Hypothalamus (tissue), 51 donors: ENCODE results near the gene BTNL3.

Source experiments
- DNase-seq, 51 donors: peaks; one replicate each; lab custom pipeline; 2025; lab: John Stamatoyannopoulos, UW

BTNL3 gene

DNA sequence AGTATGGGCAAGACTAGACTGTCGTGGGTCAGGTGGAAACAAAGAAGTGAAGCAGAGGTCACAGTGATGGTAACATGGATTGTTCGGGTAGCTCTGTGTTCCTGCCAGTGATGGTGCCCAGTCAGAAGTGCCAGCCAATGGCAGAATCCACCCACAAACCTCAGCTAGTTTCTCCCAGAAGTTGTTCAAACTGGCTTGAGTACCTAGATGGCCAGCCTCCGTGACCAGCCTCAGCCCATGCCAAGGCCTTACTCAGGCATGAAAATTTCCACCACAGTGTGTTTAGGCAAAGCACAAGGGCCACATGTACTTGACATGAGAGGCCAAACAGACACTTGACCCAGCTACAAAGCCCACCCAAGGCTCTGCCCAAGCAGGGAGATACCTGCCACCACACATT, 32.0 kb downstream of the BTNL3 start:
- DNase-seq: no peak

DNA sequence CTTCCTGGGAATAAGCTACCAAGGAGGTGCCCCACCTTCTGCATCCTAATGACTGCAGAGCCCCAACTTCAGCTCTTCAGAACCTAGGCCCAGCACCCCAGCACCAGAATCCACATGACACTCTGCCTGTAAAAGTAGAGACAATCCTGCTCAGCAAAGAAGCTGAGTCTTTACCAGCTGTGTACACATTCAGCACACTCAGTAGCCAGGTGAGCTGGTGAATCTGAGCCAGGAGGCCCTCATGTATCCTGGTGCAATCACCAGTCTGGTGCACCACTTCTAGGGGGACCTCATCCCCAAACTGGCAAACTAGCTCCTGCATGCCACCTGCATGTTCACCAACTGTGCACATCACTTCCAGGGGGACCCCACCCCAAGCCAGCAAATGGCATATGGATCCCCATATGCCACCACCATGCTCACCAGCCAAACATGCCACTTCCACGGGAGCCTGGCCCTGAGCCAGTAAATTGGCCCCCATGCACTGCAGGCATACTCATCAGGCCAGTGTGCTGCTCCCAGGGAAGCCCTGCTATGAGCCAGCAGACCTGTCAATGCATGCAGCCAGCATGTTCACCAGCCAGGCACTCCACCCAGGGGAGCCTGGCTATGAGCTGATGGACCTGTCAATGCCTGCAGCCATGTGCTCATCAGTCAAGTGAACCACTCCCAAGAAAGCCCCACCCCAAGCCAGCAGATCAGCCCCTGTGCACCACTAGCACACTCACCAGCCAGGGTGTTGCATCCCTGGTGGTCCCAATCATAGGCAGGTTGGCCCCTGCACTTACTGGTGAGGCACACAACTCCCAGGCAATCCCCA, 35.8 kb downstream of the BTNL3 start:
- no peak for DNase-seq

GRCh38 chr5:181027452-181028031, 38.9 kb downstream of the BTNL3 start:
- no peak for DNase-seq

DNA sequence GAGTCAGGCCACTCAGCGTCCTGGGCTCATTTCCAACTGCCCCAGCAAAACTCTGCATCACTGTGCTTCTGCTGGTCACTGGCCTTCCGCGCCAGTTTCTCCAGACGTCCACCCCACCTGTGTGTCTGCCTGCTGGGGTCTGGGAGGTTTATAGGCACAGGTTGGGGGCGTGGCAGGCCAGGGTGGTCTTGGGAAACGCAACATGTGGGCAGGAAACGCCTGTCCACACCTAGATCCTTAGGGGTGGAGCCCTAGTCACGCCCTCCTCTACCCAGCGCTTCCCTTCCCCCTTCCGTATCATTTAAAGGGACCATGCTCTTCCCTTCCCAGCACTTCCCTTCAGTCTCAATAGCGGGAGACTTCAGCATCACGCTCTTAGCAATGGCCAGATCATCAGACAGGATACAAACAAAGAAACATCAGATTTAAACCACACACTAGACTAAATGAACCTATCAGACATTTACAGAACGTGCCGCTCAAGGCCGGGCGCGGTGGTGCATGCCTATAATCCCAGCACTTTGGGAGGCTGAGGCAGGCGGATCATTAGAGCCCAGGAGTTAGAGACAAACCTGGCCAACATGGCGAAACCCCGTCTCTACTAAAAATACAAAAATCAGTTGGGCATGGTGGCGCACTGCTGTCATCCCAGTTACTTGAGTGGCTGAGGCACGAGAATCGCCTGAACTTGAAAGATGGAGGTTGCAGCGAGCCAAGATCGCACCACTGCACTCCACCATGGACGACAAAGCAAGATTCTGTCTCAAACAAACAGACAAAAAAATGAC, 39.6 kb downstream of the BTNL3 start:
- DNase-seq: no peak

- no peak for DNase-seq
These were observed 43.1 kb downstream of the BTNL3 start for GRCh38 chr5:181031716-181032115.

GRCh38 chr5:181035991-181036815, 47.6 kb downstream of the BTNL3 start:
- no peak for DNase-seq

DNA sequence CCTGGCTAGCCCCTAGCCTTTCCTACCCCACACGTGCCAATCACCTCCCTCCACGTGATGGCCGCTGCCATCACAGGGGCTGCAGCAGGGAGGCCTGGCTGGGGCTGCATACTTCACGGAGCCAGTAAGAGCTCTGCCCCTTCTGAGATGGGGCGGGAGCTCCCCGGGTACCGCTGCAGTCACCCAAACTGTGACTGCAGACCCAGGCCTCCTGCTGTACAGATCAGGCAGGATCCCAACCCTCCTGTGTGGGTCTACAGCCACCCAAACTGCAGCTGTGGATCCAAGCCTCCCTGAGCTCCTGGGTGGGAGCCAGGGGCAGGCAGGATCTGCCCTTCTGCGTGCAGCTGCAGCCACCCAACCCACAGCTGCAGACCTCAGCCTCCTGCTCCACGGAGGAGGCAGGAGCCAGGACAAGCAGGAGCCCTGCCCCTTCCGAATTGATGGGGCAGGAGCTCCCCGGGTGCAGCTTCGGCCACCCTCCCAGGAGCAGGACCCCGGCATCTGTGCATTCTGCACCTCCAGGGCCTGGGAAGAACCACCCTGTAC, 48.2 kb downstream of the BTNL3 start:
- DNase-seq: no peak

GRCh38 chr5:181037365-181037861, 48.8 kb downstream of the BTNL3 start:
- DNase-seq: no peak

DNA sequence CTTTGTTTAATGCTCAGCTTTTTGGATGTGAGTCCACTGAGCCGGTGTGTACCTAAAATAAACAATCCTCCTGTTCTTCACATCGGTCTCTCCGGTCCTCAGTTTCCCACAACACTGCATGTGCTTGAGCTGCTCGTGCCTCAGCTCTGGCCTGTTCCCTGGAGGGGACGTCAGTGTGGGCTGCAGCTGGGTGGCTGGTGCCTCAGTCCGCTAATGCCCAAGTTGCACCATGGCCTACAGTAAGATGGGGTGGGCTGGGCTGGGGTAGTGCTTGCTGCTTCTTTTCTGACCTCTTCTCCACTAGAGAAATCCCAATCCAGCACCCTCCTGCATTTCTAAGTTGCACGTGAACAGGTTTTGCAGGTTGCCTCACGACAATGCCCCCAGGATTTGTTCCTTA, 50.8 kb downstream of the BTNL3 start:
- DNase-seq: no peak

GRCh38 chr5:181039931-181040630, 51.4 kb downstream of the BTNL3 start, which contains the start of gene BTNL9:
TSS of gene BTNL9 (plus strand) at chr5:181040266. CDS start at chr5:181045490, 5,224 bp downstream.
- no peak for DNase-seq

DNA sequence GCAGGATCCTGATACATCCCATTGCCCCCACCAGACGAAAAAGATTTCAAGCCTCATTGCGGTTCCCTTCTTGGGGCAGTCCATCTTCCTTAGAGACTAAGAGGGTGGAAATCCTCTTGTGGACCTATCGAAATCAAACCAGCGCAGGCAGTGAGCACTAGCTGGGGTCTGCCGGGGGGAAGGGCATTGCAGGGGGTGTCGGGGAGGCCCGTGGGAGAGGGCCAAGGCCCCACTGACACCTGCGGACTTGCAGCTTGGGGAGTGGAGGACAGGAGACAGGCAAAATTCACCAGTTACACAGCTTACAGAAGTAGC, 51.9 kb downstream of the BTNL3 start:
- DNase-seq: no peak

DNA sequence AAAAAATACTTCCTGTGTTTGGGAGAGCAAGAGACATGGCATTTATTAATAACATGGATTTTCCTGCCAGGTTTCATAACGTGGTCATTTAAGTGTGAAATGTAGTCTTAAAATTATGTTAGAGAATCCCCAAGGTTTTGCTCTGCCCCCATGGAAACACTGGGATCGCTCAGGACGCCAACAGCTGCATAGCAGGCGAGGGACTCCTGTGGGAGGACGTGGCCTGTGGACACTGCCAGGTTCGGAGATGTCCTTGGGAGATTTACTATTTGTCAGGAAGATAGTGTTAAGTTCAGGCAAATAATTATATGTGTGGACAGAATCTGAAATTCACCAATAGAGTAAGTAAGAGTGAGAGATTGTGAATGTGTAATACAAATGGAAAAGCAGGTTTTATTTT, 52.4 kb downstream of the BTNL3 start:
- no peak for DNase-seq

DNA sequence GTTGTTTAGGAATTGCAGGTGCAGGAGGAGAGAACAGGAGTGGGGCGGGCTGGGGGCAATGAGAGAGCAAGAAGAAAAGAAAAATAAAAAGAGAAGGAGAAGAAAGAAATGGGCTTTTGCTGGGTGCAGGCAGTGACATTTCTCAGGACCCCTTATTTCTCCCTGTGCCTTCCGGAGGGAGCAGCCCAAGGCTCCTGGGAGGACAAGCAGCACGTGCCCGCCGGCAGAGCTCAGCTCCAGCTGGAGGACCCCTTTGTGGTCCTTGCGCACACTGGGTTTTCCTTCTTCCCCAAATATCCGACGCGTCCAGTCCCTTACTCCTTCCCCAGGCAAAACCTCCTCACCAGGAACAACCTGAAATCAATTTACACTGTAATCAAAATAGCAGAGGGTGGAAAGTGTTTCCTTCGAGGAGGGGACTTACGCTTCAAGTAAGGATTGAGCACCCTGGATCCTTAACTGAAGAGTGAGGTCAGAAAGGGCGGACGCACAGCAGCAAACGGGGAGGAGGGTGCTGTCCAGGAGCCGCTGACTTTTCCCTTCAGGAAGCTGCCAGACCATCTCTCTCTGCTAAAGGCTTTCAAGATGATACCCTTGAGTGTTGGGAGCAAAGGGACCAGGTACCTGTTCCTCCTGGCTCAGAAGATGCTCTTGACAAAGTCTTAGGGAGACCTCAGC, 53.5 kb downstream of the BTNL3 start:
- no peak for DNase-seq

- DNase-seq: no peak
These were observed 54.1 kb downstream of the BTNL3 start for GRCh38 chr5:181042722-181043121.

DNA sequence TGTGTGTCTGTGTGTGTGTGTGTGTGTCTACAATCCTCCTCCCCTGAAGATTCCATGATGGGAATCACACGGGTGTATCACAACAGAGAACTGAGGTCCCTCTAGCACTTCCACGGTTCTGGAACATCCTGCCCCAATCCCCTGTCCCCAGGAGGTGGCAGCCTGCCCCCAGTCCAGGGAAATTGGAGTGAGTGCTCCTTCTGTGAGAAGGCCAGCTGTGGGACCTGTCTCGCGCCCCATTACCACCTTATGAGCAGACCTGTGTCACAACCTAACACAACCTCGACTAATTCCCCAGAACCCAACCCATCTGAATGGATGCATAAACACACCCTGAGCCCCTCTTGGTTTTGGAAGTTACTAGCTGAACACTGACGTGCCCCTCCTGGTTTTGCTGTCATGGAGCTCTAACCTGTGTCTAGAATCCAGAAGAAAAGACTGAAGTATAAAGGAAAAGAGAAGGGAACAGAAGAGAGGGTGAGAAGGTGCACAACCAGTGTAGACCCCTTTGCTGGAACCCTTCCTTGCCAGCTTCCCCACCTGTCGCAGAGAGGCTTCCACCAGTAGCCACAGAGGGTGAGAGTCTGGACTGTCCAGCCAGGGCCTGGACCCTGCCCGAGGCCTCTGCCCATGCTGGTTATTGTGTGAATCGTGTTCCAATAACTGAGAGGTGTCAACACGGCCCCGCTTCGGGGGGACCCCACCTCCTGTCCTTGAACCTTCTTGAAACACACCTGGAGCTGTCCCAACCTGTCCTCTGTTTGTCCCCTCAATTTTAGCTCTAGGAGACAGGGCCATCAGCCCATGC, 54.8 kb downstream of the BTNL3 start:
- no peak for DNase-seq

DNA sequence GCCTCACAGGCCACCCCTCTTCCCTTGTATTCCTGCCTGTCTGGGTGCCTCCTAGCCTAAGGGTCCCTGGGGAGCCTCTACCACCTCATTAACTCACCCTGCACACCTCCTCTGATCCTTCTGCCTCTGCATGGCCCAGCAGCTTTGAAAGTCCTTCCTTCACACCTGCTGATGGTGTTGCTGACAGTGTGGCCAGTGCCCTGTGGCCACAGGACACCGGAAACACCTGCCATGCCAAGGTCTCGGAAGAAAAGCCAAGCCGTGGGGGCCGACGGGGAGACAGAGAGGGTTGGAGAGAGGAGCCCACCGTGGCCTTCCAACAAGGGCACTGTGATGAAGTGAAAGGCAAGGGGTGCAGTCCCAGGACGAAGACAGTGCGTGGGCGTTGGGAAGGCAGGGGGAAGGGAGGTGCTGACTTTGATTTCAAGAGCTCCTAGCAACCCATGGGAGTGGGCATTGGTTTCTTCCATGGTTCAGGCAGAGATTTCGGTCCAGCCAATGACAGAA, 55.5 kb downstream of the BTNL3 start:
- DNase-seq: no peak

DNA sequence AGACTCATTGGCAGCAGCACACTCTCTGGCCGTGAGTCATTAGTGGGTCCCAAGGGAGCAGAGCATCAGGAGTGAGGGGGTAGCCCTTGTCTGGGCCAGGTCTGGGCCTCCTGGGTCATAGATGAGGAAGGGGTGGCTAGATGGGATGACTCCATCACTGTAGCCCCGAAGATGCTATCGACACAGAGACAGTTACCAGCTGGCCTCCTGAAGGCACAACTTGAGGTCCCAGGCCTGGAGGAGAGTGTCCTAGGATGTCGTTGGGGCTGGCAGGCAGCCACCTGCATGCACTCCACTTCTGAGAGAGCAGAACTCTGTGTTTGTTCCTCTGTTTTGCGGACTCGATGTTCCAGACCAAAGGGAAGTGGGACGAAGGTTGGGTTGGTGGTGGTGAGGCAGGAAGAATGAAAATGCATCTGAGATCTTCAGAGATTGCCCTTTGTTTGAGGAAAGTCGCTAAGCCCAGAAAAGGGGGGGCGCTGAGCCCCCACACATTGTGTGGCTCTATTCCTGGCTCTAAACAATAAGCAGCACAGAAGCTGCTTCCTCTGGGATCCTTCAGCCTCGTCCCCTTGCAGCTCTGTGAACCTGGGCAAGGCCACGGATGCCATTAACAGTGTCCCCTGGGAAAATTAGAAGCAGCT, 56.1 kb downstream of the BTNL3 start:
- no peak for DNase-seq

- DNase-seq: no peak
These were observed 56.7 kb downstream of the BTNL3 start for GRCh38 chr5:181045316-181045715.
